Panc1 (cell line): ENCODE data around the gene SYNE1. TPM values are rescaled to one million over a fixed set of nuclear protein-coding genes. Genes with fewer than 3 reads are reported as not detected.

Source experiments
- ATAC-seq: fragments of 200-7000 bp; cut with Tn5 transposase; 2 replicates; pipeline ENCODE4 v1.9.1; 2020; ENCODE audit warnings: mild to moderate bottlenecking, moderate library complexity
- BruUV-seq: library from RNA; stranded (reverse); fragments of 400-500 nt; replicated peaks from 2 replicates; lab custom pipeline; 2021; lab: Mats Ljungman, UMichigan
- CTCF ChIA-PET: fragments of 300-600 bp; sonication (Branson Sonifier 250); formaldehyde crosslinking; loops from one replicate; lab custom pipeline; 2022; ENCODE audit warnings: antibody characterized with exemption; lab: Charles Lee
- POLR2A ChIA-PET: fragments of 300-600 bp; sonication (Branson Sonifier 250); formaldehyde crosslinking; loops from one replicate; lab custom pipeline; 2022; ENCODE audit warnings: antibody characterized with exemption; lab: Charles Lee
- DNase-seq: peaks from one replicate; pipeline ENCODE4 v3.0.0-alpha.2; 2010; ENCODE audit warnings: low read depth, low spot score
- H3K27ac ChIP-seq: 2 replicates; pipeline ENCODE4 v1.5.1; 2011; ENCODE audit warnings: mild to moderate bottlenecking, low read length, inconsistent platforms
- H3K27me3 ChIP-seq: fragments of 200-500 bp; sonication (Bioruptor generic); 2 replicates; pipeline ENCODE4 v1.6.0; 2014; ENCODE audit warnings: low read length, inconsistent platforms; ENCODE audit not compliant: control insufficient read depth, insufficient read depth
- H3K36me3 ChIP-seq: fragments of 200-500 bp; sonication (Bioruptor generic); 2 replicates; pipeline ENCODE4 v1.5.1; 2014; ENCODE audit warnings: inconsistent platforms, mild to moderate bottlenecking, low read length, moderate library complexity; ENCODE audit not compliant: control insufficient read depth, insufficient read depth
- H3K4me1 ChIP-seq: 2 replicates; pipeline ENCODE4 v1.5.1; 2011; ENCODE audit warnings: inconsistent platforms, mild to moderate bottlenecking, low read length, moderate library complexity; ENCODE audit not compliant: control insufficient read depth, insufficient read depth
- H3K4me3 ChIP-seq, 2 experiments: 2 replicates each; pipeline ENCODE4 v1.5.1; 2011 to 2012; ENCODE audit warnings: low read depth in 2 of 2, low read length in 2 of 2, mild to moderate bottlenecking in 2 of 2, inconsistent platforms in 1 of 2, moderate library complexity in 1 of 2
- H3K9me3 ChIP-seq: fragments of 200-500 bp; sonication (Bioruptor generic); 2 replicates; pipeline ENCODE4 v1.5.1; 2014; ENCODE audit warnings: low read depth, mild to moderate bottlenecking, inconsistent platforms, low read length, moderate library complexity; ENCODE audit not compliant: control insufficient read depth, insufficient read depth
- POLR2AphosphoS5 ChIP-seq: IDR thresholded peaks from 2 replicates; pipeline ENCODE4 v1.6.1; 2012; ENCODE audit warnings: mild to moderate bottlenecking, low read depth, low read length, moderate library complexity
- SIN3A ChIP-seq: IDR thresholded peaks from 2 replicates; pipeline ENCODE4 v1.6.1; 2012; ENCODE audit warnings: low read depth, mild to moderate bottlenecking, low read length, moderate library complexity, borderline replicate concordance; ENCODE audit not compliant: insufficient read depth
- TCF7L2 ChIP-seq: IDR thresholded peaks from 2 replicates; pipeline ENCODE4 v1.6.1; 2011; ENCODE audit warnings: mild to moderate bottlenecking, low read depth, low read length, inconsistent platforms
- in situ Hi-C: cut with HindIII; loops from 2 replicates; pipeline ENCODE4 v1.10.0; 2016; ENCODE audit warnings: low sequenced_read_pairs, low pct_unique_long_range_greater_than_20kb
- intact Hi-C: fragments of 100-400 bp; cut with micrococcal nuclease; formaldehyde crosslinking; loops from one replicate; pipeline ENCODE4 v1.10.0; 2022; ENCODE audit not compliant: unreplicated experiment
- total RNA-seq: library from RNA; stranded (reverse); gene quantifications from one replicate; pipeline ENCODE4 v1.2.1, GENCODE V29; 2021; ENCODE audit not compliant: unreplicated experiment
- TF ChIP-seq, protein P1 (sequence below), 2 experiments: IDR thresholded peaks; 2 replicates each; pipeline ENCODE4 v1.6.1; 2011 to 2012; ENCODE audit warnings: low read depth in 2 of 2, control low read depth in 1 of 2, low read length in 1 of 2, mild to moderate bottlenecking in 1 of 2, moderate library complexity in 1 of 2; ENCODE audit not compliant: insufficient read depth in 1 of 2
- TF ChIP-seq, protein P2 (sequence below): fragments of 450-650 bp; IDR thresholded peaks from 2 replicates; pipeline ENCODE4 v1.5.1; 2017; ENCODE audit warnings: mild to moderate bottlenecking

SYNE1 gene
- total RNA-seq, 1 experiment from 2014 or later, result 3.2 TPM

DNA sequence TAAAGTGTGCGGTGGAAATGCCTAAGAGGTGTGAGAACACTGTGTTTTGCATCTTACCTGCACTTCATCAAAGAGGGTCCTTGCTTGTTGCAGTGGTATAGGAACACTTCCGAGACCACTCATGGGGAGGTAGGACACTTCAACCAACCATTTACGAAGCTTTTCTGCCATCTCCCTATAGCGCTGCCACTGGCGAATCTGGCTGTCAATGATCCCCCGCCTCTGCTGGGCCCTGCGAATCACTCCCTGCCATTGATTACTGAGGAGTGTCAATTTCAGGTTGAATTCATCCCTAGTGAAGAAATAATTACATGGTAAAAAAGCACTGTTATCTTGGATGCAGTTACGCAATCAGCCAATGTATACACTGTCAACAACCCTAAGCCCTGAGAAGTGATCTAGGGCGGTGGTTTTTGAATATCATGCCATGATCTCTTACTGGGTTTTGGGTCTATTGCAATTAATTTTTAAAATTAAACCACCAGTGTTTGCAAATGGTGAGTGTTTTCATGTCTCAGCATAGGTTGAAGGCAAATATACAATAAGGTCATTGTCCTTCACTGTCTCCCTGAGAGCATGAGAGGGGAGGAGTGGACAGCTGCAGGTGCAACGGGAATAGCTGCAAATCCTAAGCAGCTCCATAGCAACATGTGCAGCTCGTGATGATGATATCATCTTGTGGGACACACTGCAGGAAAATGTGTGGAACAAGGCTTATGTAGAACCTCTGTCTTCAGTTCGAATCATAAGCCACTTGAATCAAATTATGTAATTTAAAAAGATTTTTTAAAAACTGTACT, 429.0 kb downstream of the SYNE1 start:
- Histone ChIP-seq H3K36me3 (no peaks in the 10 kb centered on the region), H3K27me3 (no peaks in the 10 kb centered on the region), H3K9me3 (no peaks in the 10 kb centered on the region), H3K4me3 (no peak overlapping the region), H3K27ac (no peak overlapping the region), H3K4me1 (no peaks in the 10 kb centered on the region)
- TF ChIP-seq, protein P1, sequence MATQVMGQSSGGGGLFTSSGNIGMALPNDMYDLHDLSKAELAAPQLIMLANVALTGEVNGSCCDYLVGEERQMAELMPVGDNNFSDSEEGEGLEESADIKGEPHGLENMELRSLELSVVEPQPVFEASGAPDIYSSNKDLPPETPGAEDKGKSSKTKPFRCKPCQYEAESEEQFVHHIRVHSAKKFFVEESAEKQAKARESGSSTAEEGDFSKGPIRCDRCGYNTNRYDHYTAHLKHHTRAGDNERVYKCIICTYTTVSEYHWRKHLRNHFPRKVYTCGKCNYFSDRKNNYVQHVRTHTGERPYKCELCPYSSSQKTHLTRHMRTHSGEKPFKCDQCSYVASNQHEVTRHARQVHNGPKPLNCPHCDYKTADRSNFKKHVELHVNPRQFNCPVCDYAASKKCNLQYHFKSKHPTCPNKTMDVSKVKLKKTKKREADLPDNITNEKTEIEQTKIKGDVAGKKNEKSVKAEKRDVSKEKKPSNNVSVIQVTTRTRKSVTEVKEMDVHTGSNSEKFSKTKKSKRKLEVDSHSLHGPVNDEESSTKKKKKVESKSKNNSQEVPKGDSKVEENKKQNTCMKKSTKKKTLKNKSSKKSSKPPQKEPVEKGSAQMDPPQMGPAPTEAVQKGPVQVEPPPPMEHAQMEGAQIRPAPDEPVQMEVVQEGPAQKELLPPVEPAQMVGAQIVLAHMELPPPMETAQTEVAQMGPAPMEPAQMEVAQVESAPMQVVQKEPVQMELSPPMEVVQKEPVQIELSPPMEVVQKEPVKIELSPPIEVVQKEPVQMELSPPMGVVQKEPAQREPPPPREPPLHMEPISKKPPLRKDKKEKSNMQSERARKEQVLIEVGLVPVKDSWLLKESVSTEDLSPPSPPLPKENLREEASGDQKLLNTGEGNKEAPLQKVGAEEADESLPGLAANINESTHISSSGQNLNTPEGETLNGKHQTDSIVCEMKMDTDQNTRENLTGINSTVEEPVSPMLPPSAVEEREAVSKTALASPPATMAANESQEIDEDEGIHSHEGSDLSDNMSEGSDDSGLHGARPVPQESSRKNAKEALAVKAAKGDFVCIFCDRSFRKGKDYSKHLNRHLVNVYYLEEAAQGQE (IDR thresholded peaks at IDR 0.05; ENCODE audit: insufficient read depth in 1 of 2, low read depth in 2 of 2, low read length in 1 of 2), result no peak
- TF ChIP-seq, protein P2, sequence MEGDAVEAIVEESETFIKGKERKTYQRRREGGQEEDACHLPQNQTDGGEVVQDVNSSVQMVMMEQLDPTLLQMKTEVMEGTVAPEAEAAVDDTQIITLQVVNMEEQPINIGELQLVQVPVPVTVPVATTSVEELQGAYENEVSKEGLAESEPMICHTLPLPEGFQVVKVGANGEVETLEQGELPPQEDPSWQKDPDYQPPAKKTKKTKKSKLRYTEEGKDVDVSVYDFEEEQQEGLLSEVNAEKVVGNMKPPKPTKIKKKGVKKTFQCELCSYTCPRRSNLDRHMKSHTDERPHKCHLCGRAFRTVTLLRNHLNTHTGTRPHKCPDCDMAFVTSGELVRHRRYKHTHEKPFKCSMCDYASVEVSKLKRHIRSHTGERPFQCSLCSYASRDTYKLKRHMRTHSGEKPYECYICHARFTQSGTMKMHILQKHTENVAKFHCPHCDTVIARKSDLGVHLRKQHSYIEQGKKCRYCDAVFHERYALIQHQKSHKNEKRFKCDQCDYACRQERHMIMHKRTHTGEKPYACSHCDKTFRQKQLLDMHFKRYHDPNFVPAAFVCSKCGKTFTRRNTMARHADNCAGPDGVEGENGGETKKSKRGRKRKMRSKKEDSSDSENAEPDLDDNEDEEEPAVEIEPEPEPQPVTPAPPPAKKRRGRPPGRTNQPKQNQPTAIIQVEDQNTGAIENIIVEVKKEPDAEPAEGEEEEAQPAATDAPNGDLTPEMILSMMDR, result no peak
- TF ChIP-seq POLR2AphosphoS5 (no peak), TCF7L2 (no peak), SIN3A (no peak)
- intact Hi-C loops, result no loop called here
- no peak for DNase-seq
- BruUV-seq, result no TSS peak
- ChIA-PET POLR2A (no interaction called here), CTCF (no interaction called here)
- in situ Hi-C loops, result no loop called here
- no peak for ATAC-seq

DNA sequence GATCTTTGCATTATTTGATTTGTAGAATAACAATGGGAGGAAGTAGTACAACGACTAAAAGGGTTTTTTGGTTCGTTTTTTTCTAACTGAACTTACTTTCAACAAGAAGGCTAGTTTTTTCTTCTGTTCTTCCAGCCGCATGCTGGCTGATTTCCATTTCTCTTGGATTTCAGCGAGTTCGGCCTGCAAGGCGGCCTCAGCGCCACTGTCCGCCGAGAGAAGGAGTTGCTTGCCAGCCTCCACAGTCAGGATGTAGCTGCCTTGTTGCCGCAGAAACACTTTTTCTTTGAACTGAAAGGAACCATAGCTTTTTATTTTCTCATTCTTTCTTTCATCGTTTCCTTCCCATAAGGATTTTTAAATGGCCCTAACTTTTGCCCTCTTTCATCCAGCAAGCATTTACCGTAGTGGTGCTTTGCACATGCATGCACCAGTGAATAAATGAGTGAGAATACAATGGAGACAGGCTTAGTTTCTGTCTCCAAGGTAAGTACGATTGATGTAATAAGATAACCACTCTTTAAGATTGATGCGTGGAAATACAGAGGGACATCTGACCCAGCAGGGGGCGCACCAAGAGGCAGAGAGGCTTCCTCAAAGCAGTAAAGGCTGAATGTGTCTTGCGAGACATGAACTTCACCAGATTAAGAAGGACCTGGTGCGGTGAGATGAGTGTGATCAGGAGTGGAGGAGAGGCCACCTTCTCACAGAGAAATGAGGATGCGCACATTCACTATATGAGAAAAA, 430.9 kb downstream of the SYNE1 start:
- no peak overlapping the region for H3K27ac ChIP-seq
- no peaks in the 10 kb centered on the region for H3K27me3 ChIP-seq
- in situ Hi-C loops, result no loop called here
- H3K9me3 ChIP-seq, result no peaks in the 10 kb centered on the region
- no peak for TF ChIP-seq POLR2AphosphoS5
- TF ChIP-seq, protein P2, result peak; percentile 67
- DNase-seq, result no peak
- no peaks in the 10 kb centered on the region for H3K4me1 ChIP-seq
- BruUV-seq, result no TSS peak
- ATAC-seq, result no peak
- POLR2A ChIA-PET, result no interaction called here
- intact Hi-C loops, result no loop called here
- CTCF ChIA-PET, result no interaction called here
- no peak overlapping the region for H3K4me3 ChIP-seq
- no peaks in the 10 kb centered on the region for H3K36me3 ChIP-seq
